ENCODE results near the gene PLCB1.

- TF ChIP-seq POLR2A (IDR thresholded peaks at IDR 0.05; ENCODE audit: extremely low read depth, insufficient read length) (no peak), CTCF (IDR thresholded peaks at IDR 0.05; ENCODE audit: low read depth, low read length) (no peak), MYC (IDR thresholded peaks at IDR 0.05; ENCODE audit: low read depth, low read length) (no peak), MAX (IDR thresholded peaks at IDR 0.05; ENCODE audit: low read depth, low read length) (no peak)
Observed at GRCh38 chr20:8231038-8231437, 99.0 kb downstream of the PLCB1 start.
